ENCODE results near the gene ACAD8.

DNA sequence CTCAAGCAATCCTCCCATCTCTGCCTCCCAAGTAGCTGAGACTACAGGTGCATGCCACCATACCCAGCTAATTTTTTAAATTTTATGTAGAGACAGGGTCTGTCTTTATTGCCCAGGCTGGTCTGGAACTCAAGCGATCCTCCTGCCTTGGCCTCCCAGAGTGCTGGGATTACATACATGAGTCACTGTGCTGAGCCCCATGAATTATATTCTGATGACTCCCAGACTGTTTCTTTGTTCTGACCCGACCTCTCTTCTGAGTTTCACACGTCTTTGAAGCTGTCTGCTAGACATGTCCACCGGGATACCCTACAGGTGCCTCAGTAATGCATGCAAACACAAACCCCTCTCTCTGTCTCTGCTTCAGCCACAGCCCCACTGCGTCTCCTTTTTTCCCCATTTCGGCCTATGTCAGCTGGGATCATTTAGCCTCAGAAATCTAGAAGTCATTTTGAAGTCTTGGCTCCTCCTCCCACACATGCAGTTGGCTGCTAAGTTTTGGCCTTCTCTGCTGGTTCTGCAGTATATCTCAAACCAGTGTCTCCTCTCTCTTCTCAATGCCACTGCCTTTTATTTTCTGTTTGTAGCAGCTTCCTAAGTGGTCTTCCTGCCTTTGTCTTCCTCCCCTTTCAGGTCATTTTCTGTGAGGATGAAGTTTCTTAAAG lies 24.1 kb upstream of the ACAD8 start:
- TF ChIP-seq, protein P1, sequence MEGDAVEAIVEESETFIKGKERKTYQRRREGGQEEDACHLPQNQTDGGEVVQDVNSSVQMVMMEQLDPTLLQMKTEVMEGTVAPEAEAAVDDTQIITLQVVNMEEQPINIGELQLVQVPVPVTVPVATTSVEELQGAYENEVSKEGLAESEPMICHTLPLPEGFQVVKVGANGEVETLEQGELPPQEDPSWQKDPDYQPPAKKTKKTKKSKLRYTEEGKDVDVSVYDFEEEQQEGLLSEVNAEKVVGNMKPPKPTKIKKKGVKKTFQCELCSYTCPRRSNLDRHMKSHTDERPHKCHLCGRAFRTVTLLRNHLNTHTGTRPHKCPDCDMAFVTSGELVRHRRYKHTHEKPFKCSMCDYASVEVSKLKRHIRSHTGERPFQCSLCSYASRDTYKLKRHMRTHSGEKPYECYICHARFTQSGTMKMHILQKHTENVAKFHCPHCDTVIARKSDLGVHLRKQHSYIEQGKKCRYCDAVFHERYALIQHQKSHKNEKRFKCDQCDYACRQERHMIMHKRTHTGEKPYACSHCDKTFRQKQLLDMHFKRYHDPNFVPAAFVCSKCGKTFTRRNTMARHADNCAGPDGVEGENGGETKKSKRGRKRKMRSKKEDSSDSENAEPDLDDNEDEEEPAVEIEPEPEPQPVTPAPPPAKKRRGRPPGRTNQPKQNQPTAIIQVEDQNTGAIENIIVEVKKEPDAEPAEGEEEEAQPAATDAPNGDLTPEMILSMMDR (IDR thresholded peaks at IDR 0.05) = no peak
- TF ChIP-seq EP300 (IDR thresholded peaks at IDR 0.05) = no peak
- TF ChIP-seq POLR2A (IDR thresholded peaks at IDR 0.05) = no peak
